HG02571 (cell line): ENCODE data around the gene ARRDC5.
"Not testable (repeated sequence)": the region's sequence is repeated elsewhere in the genome, so short reads cannot be mapped to it uniquely, and the experiment has no call there.

Source experiments
- ATAC-seq: cut with Tn5 transposase; IDR thresholded peaks from one replicate; pipeline ENCODE4 v1.9.1; 2021; ENCODE audit warnings: mild to moderate bottlenecking, moderate library complexity; ENCODE audit not compliant: unreplicated experiment

Gene ARRDC5

GRCh38 chr19:4910594-4911281, 8.0 kb upstream of the ARRDC5 start:
- ATAC-seq: no peak

GRCh38 chr19:4909897-4910593, 7.3 kb upstream of the ARRDC5 start:
- ATAC-seq: peak; percentile 62

- ATAC-seq: no peak
Measured at GRCh38 chr19:4909156-4909896, 6.6 kb upstream of the ARRDC5 start, which contains the start of gene UHRF1. UHRF1 (plus strand) TSS chr19:4909501; CDS start chr19:4910886, 1,385 bp downstream.

DNA sequence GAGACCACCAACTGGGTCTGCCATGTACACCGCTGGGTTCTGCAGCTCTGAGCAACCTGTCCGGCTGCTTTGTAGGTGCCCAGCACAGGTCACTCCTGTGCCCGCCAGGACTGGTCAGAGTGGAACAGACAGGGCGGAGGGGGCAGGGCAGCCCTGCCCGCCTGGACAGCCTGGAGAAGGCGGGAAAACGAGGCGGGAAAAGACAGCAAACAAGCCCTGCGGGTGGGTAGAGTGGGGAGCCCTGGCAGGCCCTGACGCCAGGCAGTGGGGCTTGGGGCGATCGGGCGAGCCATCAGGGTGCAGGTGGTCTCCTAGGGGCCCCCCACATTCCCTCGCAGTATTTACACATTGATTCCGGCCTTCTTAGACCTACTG, 6.1 kb upstream of the ARRDC5 start:
- ATAC-seq: no peak

DNA sequence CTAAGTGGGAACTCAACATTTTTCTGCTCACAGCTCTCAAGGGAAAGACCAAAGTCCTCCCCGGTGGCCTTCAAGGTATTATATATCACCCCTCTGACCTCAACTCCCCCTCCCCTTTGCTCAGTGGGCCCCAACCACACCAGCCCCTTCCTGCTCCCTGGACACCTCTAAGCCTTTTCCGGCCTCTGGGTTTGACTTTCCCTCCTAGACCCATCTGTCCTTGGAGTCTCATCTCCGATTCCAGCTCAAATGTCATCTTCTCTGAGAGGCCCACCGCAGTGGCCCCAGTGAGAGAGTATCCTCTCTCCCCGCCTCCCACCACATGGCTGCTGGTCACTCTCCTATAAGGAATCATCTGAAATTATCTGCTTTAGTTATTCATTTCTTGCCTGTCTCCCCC, 5.7 kb upstream of the ARRDC5 start:
- ATAC-seq: no peak

- no peak for ATAC-seq
Measured at GRCh38 chr19:4906963-4907362, 4.3 kb upstream of the ARRDC5 start.

- no peak for ATAC-seq
Measured at GRCh38 chr19:4904481-4904880, 1.8 kb upstream of the ARRDC5 start.

DNA sequence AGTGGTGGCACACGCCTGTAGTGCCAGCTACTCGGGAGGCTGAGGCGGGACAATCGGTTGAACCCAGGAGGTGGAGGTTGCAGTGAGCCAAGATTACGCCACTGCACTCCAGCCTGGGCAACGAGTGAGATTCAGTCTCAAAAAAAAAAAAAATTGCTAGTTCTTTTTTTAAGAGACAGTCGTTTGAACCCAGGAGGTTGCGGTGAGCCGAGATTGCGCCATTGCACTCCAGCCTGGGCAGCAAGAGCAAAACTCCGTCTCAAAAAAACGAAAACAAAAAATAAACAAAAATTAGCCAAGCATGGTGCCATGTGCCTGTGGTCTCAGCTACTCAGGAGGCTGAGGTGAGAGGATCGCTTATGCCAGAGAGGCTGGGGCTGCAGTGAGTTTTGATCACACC, 1.8 kb downstream of the ARRDC5 start:
- ATAC-seq: not testable (repeated sequence)

DNA sequence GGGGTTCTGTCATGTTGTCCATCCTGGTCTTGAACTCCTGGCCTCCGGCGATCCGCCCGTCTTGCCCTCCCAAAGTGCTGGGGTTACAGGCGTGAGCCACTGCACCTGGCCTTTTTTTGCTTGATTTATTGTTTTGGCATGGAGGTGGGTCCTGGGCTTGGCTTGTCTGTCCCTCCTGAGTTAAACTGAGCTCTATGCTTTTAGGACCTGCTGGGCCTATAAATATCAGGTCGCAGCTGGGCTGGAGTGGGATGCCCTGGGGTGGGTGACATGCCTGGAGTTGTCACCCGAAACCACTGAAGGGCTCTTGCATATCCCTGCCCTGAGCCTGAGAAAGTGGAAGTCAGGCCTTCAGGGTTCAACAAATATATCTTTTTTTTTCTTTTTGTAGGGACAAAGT, 5.5 kb downstream of the ARRDC5 start:
- ATAC-seq: no peak

DNA sequence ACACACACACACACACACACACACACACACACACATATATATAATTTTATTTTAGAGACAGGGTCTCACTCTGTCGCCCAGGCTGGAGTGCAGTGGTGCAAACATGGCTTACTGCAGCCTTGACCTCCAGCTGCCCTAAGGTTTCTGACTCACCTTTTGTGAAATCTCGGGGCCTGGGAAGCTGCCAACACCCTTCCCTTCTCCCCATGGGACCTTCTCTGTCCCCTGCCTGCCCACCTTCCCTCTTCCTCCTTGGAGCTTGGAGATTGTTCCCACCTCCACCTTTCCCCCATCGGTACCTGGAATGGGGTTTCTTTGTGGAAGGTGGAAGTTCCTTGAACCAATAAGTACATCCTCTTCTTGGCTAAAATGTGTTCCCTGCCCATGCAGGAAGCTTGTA, 6.3 kb downstream of the ARRDC5 start:
- no peak for ATAC-seq

DNA sequence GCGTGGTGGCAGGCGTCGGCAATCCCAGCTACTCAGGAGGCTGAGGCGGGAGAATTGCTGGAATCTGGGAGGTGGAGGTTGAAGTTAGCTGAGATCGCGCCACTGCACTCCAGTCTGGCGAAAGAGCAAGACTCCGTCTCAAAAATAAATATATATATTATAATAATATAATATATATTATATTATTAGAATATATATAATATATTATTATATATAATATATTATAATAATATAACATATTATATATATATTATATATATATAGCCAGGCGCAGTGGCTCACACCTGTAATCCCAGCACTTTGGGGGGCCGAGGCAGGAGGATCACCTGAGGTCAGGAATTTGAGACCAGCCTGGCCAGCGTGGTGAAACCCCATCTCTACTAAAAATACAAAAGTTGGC, 9.7 kb downstream of the ARRDC5 start:
- not testable (repeated sequence) for ATAC-seq

DNA sequence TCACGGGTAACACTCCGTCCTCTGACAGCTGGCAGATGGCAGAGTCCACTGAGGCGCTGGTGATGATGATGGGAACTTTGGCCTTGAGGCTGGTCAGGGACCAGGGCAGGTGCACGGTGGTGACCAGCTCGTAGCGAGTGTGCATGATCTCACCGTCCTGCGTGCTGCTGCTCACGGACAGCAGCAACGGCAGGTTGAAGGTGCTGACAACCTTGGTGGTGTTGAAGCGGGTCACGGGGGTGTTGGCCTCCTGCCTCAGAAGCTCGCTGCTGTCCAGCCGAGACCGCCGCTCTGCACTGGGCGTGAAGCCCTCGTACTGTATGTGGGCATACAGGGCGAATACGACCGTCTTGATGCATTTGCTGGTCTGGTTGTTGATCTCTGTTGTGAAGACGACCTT, 11.6 kb downstream of the ARRDC5 start:
- no peak for ATAC-seq

DNA sequence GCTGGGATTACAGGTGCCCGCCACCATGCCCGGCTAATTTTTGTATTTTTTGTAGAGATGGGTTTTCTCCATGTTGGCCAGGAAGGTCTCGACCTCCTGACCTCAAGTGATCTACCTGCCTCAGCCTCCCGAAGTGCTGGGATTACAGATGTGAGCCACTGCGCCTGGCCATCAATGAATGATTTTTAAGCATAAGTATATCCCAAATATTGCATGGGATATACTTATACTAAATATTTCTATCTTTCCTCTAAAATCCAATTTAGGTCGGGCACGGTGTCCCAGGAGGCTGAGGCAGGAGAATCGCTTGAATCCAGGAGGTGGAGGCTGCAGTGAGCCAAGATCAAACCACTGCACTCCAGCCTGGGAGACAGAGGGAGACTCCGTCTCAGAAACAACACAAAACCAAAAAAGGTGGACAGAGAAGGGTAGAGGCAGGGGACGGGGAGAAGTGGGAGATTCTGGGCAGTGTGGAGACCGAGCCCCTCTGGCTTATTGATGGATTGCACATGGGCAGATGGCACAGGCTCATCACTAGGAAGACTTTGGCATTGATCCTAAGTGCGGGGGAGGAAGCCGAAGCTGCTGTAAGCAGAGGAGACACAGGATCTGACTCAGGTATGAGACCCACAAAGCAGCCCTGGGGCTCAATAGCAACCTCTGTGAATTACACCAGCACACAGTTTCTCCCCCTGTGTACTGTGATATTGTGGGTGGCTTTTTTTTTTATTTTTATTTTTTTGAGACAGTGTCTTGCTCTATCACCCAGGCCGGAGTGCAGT, 13.5 kb downstream of the ARRDC5 start:
- no peak for ATAC-seq

DNA sequence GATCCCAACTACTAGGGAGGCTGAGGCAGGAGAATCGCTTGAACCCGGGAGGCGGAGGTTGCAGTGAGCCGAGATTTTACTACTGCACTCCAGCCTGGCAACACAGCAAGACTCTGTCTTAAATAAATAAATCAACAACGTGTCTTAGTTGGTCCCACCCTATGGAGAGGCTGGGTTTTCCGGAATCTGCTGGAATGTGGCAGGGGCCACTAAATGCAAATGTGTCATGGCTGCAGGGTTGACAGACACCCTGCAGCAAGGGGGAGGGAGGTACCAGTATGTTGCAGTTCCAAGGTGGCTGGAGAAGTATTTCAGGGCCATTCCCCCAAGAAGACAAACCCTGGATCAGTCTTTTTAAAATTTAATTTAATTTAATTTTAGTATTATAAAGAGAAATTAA, 14.9 kb downstream of the ARRDC5 start:
- not testable (repeated sequence) for ATAC-seq

DNA sequence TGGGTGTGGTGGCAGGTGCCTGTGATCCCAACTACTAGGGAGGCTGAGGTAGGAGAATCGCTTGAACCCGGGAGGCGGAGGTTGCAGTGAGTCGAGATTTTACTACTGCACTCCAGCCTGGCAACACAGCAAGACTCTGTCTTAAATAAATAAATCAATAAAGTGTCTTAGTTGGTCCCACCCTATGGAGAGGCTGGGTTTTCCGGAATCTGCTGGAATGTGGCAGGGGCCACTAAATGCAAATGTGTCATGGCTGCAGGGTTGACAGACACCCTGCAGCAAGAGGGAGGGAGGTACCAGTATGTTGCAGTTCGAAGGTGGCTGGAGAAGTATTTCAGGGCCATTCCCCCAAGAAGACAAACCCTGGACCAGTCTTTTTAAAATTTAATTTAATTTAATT, 17.7 kb downstream of the ARRDC5 start:
- ATAC-seq: not testable (repeated sequence)

GRCh38 chr19:4882874-4883273, 19.8 kb downstream of the ARRDC5 start:
- not testable (repeated sequence) for ATAC-seq

GRCh38 chr19:4879041-4879440, 23.7 kb downstream of the ARRDC5 start:
- no peak for ATAC-seq

DNA sequence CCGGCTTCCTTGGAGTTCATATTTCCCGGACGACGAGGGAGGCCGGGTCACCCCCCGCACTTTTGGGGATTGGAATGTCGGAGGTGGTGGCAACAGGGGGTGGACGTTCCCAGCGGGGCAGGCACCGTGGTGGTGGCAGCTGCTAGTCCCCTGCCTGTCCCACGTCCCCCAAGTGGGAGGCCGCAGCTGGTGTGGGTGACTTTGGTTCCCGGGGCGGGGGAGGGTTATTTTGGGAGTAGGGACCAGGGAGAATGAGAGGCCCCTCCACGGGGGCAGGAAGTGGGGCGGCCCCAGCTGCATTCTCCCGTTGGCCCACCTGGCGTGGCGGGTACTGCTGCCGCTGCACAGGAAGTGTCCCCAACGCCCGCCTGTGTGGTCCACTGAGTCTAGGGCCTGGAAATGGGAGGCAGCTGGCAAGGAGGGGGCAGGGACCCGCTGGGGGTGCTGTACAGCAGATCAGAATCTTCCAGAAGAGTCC, 24.2 kb downstream of the ARRDC5 start:
- ATAC-seq: no peak

GRCh38 chr19:4877753-4878490, 24.8 kb downstream of the ARRDC5 start:
- ATAC-seq: no peak

DNA sequence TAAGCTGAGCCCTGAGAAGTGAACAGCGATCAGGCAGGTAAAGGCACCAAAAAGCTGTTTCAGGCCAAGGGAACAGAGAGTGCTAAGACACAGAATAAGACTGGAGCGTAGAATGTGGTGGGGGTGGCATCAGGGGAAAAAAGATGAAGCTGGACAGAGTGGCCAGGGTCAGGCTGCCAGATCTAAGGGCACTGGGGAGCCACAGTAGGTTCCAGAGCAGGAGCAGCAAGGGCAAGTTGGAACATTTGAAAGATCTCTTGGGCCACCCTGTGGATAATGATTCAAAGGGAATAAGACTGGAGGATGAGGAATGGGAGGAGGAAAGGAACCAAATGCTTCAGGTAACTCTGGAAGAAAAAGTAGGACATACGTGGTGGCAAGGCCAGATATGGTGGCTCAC, 28.8 kb downstream of the ARRDC5 start:
- ATAC-seq: no peak
